ENCODE results near the gene RBM15. TPM values are rescaled to one million over a fixed set of nuclear protein-coding genes. Genes with fewer than 3 reads are reported as not detected.

Gene RBM15
- total and polyA plus RNA-seq, 2 of the 4 experiments (the other 2 are of a cell fraction) = 6.3 to 31.7 TPM

DNA sequence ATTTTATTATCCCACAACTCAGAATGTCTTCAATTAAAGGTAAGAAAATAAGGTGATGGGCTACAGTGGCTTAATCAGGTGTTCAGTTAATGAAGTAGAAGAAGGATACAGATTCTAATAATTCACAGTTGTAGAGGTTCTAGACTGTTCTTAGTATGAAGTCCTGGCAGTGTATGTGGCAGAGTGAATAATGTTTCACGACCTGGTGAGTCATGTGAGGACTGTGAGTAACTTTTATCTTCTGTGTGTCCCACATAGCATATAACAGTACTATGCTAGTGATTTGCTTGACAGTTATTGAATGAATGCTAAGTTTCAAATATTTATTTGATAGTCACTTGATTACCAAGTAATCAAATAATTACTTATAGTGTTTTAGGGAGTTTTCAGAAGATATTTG lies 31.6 kb downstream of the RBM15 start:
- Histone ChIP-seq H3K9me1 (ENCODE audit: insufficient read depth, low read length) (no peaks in the 10 kb centered on the region), H4K91ac (ENCODE audit: insufficient read depth, low read depth, low read length) (no peak overlapping the region), H3K14ac (replicated peaks; ENCODE audit: low read depth, low read length) (no peak overlapping the region), H3K27ac (ENCODE audit: insufficient read depth, low read length) (no peak overlapping the region), H2BK120ac (ENCODE audit: low read depth, low read length) (no peak overlapping the region), H3K4me3 (ENCODE audit: insufficient read depth, low read depth, low read length) (no peak overlapping the region), H3K4me1 (ENCODE audit: control insufficient read depth, insufficient read depth, low read length) (no peaks in the 10 kb centered on the region), H2BK15ac (ENCODE audit: low read depth, low read length) (no peak overlapping the region), H2AFZ (replicated peaks; ENCODE audit: low read length, poor library complexity) (no peak overlapping the region), H3K36me3 (ENCODE audit: control insufficient read depth, insufficient read depth, low read length) (peaks cover 17% of the 10 kb centered on the region), H3K56ac (ENCODE audit: extremely low read depth, insufficient read depth, low read length) (no peak overlapping the region), H3K4me2 (ENCODE audit: low read depth, low read length) (no peak overlapping the region), H4K20me1 (ENCODE audit: insufficient read depth, low read length) (0 out of 2 replicates have a peak, but pooled peaks cover 2% of the 10 kb centered on the region), H4K5ac (ENCODE audit: low read depth, low read length) (no peak overlapping the region), H3K9ac (ENCODE audit: low read depth, low read length) (no peak overlapping the region), H3K79me1 (ENCODE audit: low read depth in 1 of 2, low read length in 2 of 2) (peaks cover 16 to 19% of the 10 kb centered on the region in 2 experiments), H3K9me3 (ENCODE audit: control insufficient read depth, insufficient read depth, low read length) (no peaks in the 10 kb centered on the region), H3K4ac (ENCODE audit: low read depth, low read length) (no peak overlapping the region), H2BK20ac (ENCODE audit: low read depth, low read length) (no peak overlapping the region), H3K27me3 (ENCODE audit: control insufficient read depth, insufficient read depth, low read length) (no peaks in the 10 kb centered on the region), H2AK5ac (ENCODE audit: low read depth, low read length) (no peak overlapping the region), H2AK9ac (replicated peaks; ENCODE audit: low read depth, low read length, poor library complexity) (no peak overlapping the region), H3K18ac (ENCODE audit: low read depth, low read length) (no peak overlapping the region), H2BK5ac (ENCODE audit: low read depth, low read length, poor library complexity, severe bottlenecking) (peak overlapping the region; percentile 46), H3K23ac (ENCODE audit: low read depth, low read length) (no peak overlapping the region), H4K8ac (ENCODE audit: low read depth in 2 of 2, low read length in 2 of 2) (no peak overlapping the region)
- peak; percentile 93 for ATAC-seq (ENCODE audit: low read depth)
- ChIA-PET CTCF (interaction anchor here (0.7 kb wide), 1 partner anchor 12 kb away, joined by 3 read pairs; no protein-coding TSS in a partner anchor), POLR2A (ENCODE audit: unreplicated experiment) (no interaction called here)
- TF ChIP-seq POLR2A (IDR thresholded peaks at IDR 0.05; ENCODE audit: low read depth, low read length) = no peak
- TF ChIP-seq FOS (IDR thresholded peaks at IDR 0.05; ENCODE audit: low read depth, low read length) = peak; percentile 50; the same call in 1 of the 2 replicates
- TF ChIP-seq MAZ (IDR thresholded peaks at IDR 0.05; ENCODE audit: borderline replicate concordance, low read depth, low read length) = no peak
- WGBS, 2 experiments (ENCODE audit: extremely low coverage in 2 of 2, insufficient read length in 1 of 2) = no CpG with 5 or more reads among the region's 1 CpG
- BruUV-seq (replicated peaks) = no TSS peak
- in situ Hi-C loops (cut with MboI; ENCODE audit: low sequenced_read_pairs) = no loop called here
- intact Hi-C loops (cut with micrococcal nuclease) = no loop called here
- peak; percentile 77 for DNase-seq
- dilution Hi-C loops (cut with HindIII; ENCODE audit: low sequenced_read_pairs, unreplicated experiment) = no loop called here

All from IMR-90 (cell line).